Hematopoietic multipotent progenitor cell treated with erythropoietin and hydrocortisone succinate and interleukin-3 and kit ligand, for 8 days (in vitro differentiated cells): ENCODE data around the gene GALNT12.
A peak's percentile ranks its signal among the peaks of the same experiment; 100 is the strongest.

Source experiments
- DNase-seq: peaks from one replicate; pipeline ENCODE4 v3.0.0-alpha.2; 2015

The GALNT12 gene

DNA sequence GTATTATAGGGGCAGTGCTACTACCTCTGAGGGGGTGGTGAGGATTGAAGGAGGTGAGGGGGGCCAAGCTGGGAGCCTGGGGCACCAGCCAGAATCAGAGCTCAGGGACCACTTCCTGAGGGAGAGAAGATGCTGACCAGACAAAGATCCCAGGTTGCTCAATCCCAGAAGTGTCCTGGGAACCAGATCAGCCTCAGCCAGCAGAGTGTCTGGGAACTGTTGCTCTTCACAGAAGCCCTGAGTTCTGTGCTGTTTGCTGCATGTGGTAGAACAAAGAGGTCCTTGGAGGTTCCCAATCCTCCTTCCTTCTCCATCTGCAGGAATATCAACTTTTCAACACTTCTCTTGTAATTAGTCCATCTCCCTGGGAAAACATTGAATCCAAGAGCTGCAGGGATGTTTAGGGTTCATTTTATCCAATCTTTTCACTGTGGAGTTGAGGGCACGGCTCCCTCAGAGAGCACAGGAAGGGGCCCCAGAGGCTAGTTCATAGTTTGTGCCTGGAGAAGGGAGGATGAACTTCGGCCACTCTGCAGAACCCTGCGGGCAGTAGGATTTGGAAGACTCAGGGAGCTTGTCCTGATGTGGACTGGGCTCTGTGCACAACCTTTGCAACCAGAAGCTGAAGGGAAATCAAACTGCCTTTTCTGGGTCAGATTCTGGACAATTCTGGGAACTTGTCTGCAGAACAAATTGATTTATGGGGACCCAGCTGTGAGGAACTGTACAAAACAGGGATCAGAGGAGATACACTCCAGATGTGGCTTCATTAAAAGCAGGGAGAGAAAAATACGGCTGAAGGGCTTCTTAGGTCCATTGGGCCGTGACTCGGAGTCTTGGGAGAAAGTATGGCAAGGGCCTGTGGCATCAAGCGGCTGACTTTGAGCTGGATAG lies 57.1 kb downstream of the GALNT12 start:
- no peak for DNase-seq

DNA sequence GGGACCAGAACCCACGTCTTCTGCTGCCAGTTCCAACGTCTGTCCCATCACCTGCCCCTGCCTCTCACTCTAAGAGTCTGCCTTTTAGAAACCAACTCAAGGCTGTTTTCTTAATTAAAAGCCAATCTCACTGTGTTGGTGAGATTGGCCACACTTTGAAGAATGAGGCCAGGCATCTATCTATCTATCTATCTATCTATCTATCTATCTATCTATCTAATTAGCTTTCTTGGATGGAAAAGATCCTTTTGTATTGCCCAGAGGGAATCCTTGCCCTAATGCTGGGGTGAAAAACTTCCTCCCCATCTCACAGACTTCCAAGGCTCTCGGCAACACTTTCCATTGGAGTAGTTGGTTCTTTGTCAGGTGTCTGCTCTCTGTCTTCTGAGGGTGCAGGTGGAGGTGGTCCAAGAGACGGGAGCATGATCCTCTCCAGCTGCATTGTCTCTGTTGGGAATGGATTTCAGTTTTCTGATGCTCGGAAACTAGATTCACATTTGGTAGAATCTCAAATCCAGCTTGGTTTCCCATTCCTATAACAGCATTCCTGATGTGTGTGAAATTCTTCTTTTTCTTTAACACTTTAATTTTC lies 57.9 kb downstream of the GALNT12 start:
- no peak for DNase-seq

DNA sequence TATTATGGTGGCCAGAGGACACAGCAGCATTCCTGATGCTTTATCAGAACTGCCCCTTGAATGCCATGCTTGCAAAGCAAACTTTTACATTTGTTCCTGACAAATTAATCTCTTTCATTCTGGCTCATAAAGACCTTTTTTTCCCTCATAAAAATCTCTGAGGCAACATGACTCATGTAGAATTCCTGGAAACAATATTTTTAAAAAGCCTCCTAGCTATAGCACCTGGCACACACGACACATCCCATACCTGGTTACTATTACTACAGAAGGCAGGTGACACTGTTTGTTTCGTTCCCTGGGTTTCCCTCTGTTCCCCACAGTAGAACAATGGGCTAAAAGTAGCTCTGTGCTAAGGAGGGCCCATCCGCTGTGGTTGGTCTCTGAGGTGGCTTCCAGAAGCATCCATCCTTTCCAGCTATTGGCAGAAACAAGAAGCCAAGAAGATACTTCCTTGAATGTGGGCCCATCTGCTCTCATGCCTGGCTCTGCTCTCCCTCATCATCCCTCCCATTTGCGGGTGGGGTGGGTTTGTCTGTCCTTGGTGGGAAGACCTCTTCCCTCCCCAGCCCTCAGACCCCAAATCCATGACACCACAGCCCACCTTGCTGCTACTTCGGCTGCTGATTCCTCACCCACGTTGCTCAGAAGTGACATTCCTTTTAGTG lies 59.1 kb downstream of the GALNT12 start:
- no peak for DNase-seq

DNA sequence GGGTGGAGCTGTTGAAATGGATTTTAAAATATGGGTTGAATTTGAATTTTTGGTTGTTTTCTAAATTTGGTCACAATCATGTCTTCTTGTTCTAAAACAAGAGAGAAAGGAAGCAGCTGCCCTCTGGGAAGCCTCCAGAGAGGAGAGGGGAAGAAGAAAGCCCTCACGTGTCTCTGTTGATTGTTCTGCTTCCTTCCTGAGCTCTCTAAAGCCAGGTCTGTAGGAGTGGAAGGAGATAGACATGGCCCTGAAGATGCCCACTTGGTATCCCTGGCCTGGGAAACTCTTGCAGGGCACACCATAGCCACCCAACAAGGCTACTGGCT lies 59.6 kb downstream of the GALNT12 start:
- no peak for DNase-seq

DNA sequence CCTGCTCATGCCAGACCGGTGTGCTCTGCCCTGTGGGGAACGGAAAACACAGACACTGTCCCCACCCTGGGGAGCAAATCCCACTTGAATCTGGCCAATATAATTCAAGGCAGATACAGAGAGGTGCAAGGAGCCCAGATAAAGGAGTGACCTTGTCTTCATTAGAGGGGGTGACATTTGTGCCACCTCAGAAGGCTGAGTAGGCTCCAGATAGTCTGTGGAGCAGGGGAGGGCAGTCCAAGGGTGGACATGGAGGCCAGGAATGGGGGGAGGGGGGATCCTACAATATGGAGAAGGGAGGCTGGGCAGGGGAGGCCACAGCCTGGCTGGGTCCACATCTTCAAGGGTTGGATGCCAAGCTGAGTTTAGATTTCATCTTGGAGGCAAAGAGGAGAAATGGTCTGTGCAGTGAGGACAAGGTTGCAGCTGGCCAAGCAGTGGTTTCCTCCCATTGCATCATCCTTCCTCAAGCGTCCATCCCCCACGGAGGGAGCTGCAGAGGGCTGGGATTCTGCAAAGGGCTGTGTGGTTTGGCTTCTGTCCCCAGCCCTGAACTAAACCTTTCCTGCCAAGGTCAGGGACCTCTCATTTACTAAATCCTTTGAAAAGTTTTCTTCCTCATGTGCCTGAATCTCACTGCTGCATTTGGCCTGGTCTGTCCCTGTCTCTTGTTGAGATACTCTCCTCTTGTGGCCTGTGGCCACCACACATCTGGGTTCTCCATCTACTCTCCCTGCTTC lies 60.1 kb downstream of the GALNT12 start:
- DNase-seq: peak; percentile 44

DNA sequence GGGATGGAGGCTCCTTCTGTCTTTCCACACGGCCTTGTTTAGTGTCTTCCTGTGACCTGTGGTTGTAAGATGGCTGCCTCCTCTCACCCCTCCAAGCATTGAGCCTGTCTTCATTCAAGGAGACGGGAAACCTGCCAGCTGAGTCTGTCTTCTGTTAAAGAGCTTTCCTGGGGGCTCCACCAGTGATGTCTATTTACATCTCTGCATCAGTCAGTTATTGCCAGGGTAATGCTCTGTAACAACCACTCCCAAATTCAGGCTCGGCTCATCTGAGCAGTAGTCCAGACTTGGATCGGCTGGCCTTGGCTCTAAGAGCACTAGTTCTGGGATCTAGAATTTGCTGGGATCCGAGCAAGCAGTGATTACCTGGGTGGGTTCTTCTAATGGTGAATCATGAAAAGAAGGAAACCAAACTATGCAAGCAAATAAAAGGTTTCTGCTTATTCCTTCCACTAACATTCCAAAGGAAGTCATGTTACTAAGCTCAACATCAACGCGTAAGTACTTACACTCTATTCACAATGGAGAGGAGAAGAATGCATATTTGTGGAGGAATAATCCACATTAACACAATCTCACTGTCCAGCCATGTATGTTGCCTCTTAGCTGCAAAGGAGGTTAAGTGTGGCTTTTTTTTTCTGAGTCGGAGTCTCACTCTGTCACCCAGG lies 61.7 kb downstream of the GALNT12 start:
- no peak for DNase-seq

DNA sequence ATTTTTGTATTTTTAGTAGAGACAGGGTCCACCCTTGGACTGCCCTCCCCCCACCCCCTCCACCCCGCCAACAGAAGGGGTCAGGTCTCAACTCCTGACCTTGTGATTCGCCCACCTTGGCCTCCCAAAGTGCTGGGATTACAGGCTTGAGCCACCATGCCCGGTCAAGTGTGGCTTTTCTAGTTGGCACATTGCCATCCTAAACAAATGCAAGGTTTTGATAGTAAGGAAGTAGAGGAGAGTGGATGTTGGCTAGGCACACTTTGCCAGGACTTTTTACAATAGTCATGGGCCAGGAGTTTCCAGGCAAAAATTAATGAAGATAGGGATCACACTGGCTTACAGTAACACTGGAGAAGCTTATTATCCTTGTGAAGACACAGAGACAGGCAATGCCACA lies 62.4 kb downstream of the GALNT12 start:
- no peak for DNase-seq

DNA sequence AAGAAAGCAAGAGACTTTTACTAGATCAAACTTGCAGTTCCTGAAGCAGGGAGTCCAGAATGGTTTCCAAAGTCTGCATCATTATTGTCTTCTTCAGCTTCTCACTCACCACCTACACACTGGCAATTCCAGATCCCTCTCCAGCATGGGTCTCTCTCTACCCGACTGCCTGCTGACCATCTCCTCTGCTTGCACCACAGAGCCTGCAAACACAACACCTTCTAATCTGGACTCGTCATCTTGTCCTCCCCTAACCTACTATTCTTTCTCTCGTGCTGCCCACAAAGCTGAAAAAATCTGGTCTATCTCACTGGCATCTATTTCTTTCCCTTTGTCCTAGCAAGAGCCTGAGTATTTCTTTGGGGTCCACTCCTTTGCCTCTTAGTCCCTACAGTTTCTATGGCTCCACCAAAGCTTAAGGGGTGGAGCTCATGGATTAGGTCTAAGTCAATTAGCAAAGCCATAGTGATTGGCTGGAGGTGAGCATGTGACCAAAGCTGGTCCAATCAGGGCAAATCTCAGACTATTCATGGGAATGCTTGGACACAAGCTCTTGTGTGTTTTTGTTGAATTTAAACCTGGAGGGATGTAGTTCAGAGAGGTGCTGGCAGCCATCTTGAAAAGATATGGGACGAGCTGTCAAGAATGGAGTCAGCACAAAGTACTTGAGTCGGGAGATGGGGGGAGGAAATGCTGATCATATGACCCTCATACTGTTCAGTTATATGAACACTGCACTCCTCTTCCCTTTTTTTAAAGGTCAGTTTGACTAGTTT lies 63.5 kb downstream of the GALNT12 start:
- no peak for DNase-seq

DNA sequence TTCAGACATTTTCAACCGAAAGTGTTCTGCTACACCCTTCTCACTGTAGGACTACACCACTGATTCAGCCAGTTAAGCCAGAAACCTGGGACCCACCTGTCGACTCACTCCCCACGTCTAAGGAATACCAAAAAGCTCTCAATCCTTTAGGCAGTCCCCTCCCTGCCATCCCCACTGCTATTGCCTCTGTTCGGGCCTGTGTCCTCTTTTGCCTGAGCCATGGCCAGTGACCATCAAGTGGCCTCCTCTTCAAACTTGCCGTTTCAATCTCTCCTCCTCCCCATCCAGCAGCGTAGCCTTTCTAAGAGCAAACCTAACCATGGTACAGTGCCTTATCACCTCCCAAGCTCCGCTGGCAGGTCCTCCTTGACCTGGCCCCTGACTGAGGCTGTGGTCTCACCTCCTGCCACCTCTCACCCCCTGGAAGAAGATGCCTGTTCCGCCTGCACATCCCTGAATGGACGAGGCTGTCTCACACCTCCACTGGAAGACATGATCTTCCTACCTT lies 64.1 kb downstream of the GALNT12 start:
- no peak for DNase-seq

DNA sequence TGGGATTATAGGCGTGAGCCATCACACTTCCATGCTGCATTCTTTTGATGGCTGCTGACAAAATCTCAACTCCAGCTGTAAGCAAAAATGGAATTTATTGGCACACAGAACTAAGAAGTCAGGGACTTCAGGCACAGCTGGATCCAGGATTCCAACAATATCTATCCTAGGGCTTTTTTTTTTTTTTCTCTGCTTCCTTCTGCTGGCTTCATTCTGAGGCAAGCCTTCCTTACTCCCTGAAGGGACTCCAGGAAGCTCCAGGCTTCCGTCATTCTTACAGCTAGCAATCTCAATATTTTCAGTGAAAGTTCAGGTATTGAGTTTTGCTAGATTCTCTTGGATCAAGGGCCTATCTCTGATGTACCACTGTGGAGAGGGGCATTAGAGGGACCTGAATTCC lies 66.1 kb downstream of the GALNT12 start:
- no peak for DNase-seq

DNA sequence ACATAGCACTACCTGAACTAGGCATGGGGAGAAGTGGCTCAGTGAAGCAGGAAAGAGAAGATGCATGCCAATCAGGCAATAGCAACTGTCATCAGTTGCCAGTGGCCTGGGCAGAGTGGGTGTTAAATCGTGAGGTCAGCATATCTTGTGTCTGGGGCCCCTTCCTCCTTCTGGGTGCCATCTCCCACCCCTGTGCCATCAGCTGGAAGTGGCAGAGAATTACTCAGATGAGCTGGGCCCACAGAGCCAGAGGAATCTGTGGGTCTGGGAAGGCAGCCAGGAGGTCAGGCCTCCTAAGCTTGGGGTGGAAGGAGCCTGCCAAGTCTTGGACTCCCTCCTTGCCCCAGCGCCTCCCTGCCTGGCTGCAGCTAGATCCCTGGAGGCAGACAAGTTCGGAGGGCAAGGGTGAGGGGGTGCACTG lies 66.5 kb downstream of the GALNT12 start:
- no peak for DNase-seq

DNA sequence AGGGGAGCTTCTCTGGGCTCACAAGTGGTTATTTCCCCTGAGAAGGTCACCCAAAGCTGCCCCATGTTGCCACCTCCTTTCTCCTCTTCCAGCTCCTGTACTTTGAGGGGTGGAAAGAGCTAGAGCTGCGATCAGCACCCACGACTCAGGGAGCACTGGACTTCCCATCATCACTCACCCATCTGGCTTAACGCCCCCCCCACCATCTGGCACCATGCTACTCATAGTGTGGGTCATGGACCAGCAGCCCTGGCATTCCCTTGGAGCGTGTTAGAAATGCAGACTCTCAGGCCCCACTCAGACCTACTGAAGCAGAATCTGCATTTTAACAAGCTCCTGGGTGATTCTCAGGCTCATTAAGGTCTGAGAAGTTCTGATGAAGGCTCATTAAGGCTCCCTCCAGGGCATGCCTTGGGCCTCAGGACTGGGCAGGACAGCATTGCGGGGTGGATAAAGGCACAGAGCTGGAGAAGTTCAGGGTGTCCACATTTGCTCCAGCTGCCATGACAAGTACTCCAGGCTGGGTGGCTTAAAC lies 67.3 kb downstream of the GALNT12 start:
- DNase-seq: no peak

DNA sequence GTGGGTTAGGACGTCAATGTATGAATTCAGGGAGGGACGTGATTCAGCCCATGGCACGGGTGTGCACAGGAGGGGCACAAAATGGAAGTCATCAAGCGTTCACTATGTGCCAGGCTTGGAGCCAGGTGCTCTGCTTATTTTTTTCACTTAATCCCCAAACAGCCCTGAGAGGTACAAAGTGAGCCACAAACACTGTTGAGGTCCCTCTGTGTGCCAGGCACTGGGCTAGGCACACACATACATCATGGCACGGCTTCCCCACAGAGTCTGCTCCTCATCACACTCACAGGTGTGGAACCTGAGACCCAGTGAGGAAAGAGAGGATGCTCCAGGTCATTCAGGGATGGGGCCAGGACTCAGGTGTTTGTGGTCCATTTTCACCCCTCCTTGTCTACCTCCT lies 68.1 kb downstream of the GALNT12 start:
- DNase-seq: no peak

DNA sequence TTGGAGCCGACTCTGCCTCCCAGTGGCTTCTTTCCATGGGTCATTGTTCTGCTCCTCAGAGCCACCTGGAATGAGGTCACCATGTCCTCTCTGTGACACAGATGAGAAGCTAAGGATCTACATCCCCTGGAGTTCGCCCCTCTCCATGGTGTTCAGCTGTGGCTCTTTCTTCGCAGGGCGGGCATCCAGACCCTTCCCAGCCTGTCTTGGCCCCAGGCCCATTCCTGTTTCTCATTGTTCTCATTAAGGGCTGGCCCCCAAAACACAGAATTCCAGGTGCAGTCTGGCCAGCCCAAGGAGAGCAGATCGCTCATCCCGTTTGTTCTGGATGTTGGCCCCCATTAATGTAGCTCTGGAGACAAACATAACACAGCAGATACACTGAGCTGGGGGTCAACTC lies 69.8 kb downstream of the GALNT12 start:
- DNase-seq: no peak

DNA sequence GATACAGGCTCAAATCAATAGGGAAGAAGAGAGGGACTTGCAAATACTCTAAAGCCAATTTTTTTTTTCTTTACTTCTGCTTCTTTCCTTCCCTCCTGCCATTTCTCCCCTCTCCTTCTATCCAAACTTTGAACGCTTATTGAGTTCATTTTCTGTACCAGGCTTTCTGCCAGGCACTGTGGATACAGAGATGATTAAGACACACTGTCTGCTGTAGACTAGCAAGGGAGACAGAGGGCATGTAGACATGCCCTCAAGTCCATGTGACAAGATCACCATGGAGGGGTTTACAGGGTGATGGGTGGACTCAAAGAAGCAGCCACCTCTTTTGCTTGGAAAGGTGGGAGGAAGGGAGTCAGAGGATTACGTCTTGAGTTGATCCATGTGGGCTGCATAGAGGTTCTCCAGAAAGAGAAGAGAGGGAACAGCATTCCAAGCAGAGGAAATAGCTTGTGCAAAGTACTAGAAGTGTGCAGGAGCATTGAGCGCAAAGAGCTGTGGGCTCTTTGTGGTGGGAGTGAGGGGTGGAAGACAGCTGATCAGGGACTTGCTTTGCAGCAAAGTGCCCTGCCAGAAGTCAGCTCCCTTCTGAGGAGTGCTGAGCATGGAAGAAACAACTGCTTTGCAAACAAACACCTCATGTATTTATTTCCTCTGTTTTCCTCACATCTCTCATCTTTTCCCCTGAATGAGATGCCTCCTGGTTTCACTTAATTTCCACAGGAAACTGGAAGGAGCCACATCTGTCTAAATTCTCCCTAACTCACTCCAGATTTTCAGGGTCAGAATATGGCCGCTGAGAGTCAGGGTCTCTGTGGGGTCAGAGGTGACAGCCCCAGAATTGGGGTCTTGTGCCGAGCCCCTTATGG lies 71.9 kb downstream of the GALNT12 start:
- no peak for DNase-seq

DNA sequence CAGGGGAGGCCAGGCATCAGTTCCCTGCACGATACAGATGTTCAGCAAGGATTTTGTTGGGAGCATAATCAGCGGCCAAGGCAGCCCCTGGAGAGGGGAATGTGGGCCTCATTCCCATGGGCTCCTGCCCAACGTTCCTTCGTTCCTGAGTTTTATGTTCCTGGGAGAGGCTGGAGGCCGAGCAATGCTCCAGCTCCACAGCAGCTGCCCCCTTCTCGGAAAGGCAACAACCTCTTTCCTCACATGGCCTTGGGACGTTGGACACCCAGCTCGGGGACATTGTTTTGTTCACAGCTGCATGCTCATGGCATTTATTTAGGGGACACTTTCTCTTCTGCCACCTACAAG lies 72.5 kb downstream of the GALNT12 start:
- no peak for DNase-seq

DNA sequence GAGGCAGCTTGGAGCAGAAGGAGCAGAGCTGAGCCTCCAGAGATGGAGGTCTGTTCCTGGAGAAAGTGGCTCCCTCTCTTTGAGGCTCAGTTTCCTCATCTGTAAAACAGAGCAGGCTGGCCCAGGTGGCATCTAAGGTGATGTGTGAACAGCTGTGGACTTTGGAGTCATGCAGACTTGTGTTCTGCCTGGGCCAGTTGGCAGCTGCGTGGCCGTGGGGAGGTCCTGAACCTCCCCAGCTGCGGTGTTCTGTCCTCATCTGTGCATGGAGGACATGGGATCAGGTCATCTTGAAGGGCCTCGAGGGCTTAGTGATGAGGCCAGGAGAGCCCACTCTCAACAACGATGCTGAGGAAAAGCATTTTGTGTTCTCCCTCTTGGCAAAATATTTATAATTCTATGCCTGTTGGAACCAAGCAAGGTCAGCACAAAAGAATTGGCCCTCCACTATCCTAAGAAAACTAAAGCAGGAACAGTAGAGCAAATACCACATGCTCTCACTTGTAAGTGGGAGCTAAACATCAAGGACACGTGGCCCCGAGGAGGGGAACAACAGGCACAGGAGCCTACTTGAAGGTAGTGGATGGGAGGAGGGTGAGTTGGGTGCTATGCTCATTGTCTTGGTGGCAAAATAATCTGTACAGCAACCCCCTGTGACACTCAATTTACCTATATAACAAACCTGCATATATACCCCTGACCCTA lies 73.0 kb downstream of the GALNT12 start:
- DNase-seq: no peak

DNA sequence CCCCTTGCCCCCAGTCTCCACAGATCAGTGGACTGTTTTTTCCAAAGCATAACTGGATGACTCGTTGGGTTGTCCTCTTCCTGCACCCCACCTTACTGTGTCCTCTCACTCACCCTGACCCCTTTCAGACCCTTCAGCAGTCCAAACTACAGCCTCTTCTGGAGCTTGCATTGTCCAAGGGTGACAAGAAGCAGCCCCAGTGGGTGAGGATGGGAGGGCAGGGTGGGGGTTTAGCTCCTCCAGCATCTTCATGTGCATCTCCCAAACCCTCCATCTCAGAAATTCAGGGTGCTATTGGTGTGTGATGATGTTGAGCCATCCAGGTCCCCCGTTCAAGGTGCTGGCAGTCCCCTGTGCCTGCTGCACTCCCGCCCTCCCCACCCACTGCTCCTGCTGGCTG lies 73.9 kb downstream of the GALNT12 start:
- DNase-seq: no peak

DNA sequence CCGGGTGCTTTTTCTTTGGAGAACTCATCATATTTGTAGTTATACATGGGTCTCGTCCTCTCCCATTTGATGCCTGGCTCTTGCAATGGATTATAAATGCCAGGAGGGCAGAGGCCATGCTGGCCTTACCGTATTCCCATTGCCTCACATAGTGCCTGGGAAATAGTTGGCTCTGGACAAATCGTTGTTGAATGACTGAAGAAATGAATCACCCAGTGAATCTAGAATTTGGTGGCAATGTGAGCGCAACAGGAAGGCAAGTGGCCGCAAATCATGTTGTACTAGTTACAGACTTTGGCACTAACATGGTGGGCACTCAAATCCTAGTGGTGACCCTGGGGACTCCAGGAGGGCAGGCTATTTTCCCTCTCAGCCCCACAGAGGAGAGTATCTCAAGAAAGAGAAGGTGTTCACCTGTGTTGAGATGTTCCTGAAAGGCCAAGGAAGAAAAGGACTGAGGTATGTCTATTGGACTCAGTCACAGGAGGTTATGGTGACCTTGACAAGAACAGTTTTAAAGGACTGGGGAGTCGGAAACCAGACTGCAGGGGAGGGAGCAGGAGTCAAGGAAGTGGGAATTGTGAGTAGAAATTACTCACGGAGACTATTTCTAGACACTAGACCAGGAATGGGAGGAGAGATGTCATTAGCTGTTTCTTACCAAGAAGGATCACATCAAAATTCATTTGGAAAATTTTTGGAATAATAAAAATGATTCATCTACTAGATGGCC lies 74.5 kb downstream of the GALNT12 start:
- DNase-seq: no peak
